NCI-H2227 (cell line): ENCODE data around the gene MYLK4.

Experiments used
- DNase-seq: peaks from one replicate; lab custom pipeline; 2025; ENCODE audit not compliant: unreplicated experiment; lab: John Stamatoyannopoulos, UW

Gene MYLK4

GRCh38 chr6:2708456-2708855 is 42.3 kb downstream of the MYLK4 start:
- no peak for DNase-seq

GRCh38 chr6:2706558-2706957 is 44.2 kb downstream of the MYLK4 start:
- DNase-seq: peak; percentile 32

- DNase-seq: no peak
Measured at GRCh38 chr6:2705256-2705655, 45.5 kb downstream of the MYLK4 start.

GRCh38 chr6:2697291-2697690 is 53.4 kb downstream of the MYLK4 start:
- no peak for DNase-seq

- peak; percentile 17 for DNase-seq
Measured at GRCh38 chr6:2695454-2696095, 55.1 kb downstream of the MYLK4 start.

GRCh38 chr6:2693231-2693630 is 57.5 kb downstream of the MYLK4 start:
- peak; percentile 10 for DNase-seq

GRCh38 chr6:2688401-2689064 is 62.2 kb downstream of the MYLK4 start:
- no peak for DNase-seq

- no peak for DNase-seq
Measured at GRCh38 chr6:2687456-2687855, 63.3 kb downstream of the MYLK4 start.

- no peak for DNase-seq
Measured at GRCh38 chr6:2686515-2686914, 64.2 kb downstream of the MYLK4 start.

- DNase-seq: no peak
Measured at GRCh38 chr6:2684766-2685754, 65.7 kb downstream of the MYLK4 start.

- DNase-seq: no peak
Measured at GRCh38 chr6:2684103-2684749, 66.5 kb downstream of the MYLK4 start.

GRCh38 chr6:2680264-2680922 is 70.3 kb downstream of the MYLK4 start:
- no peak for DNase-seq

GRCh38 chr6:2677080-2677593 is 73.6 kb downstream of the MYLK4 start:
- no peak for DNase-seq

- DNase-seq: no peak
Measured at GRCh38 chr6:2676048-2676447, 74.7 kb downstream of the MYLK4 start.

- no peak for DNase-seq
Measured at GRCh38 chr6:2674857-2675256, 75.9 kb downstream of the MYLK4 start.

- DNase-seq: no peak
Measured at GRCh38 chr6:2669067-2669700, 81.5 kb downstream of the MYLK4 start.

GRCh38 chr6:2667617-2668016 is 83.1 kb downstream of the MYLK4 start:
- DNase-seq: no peak

GRCh38 chr6:2666906-2667575 is 83.7 kb downstream of the MYLK4 start:
- DNase-seq: no peak
